HG02571 (cell line): ENCODE measurements around the gene DNER.
"Not testable (repeated sequence)": the region's sequence is repeated elsewhere in the genome, so short reads cannot be mapped to it uniquely, and the experiment has no call there.

Experiments
- ATAC-seq: cut with Tn5 transposase; IDR thresholded peaks from one replicate; pipeline ENCODE4 v1.9.1; 2021; ENCODE audit warnings: mild to moderate bottlenecking, moderate library complexity; ENCODE audit not compliant: unreplicated experiment

DNER gene

GRCh38 chr2:229622495-229623355 is 91.6 kb downstream of the DNER start:
- no peak for ATAC-seq

GRCh38 chr2:229620759-229621158 is 93.6 kb downstream of the DNER start:
- ATAC-seq = no peak

- ATAC-seq = no peak
These were observed 94.1 kb downstream of the DNER start for GRCh38 chr2:229620289-229620688.

- no peak for ATAC-seq
These were observed 97.9 kb downstream of the DNER start for GRCh38 chr2:229616433-229616832.

- ATAC-seq = not testable (repeated sequence)
These were observed 100.3 kb downstream of the DNER start for GRCh38 chr2:229614021-229614420.

- no peak for ATAC-seq
These were observed 101.9 kb downstream of the DNER start for GRCh38 chr2:229612384-229612971.

GRCh38 chr2:229611360-229611759 is 103.0 kb downstream of the DNER start:
- ATAC-seq = no peak

- no peak for ATAC-seq
These were observed 103.5 kb downstream of the DNER start for GRCh38 chr2:229610872-229611271.

GRCh38 chr2:229610333-229610732 is 104.0 kb downstream of the DNER start:
- no peak for ATAC-seq

- ATAC-seq = no peak
These were observed 112.4 kb downstream of the DNER start for GRCh38 chr2:229601936-229602335.

- no peak for ATAC-seq
These were observed 113.0 kb downstream of the DNER start for GRCh38 chr2:229601396-229601795.

GRCh38 chr2:229598227-229598626 is 116.1 kb downstream of the DNER start:
- ATAC-seq = no peak

GRCh38 chr2:229596796-229597195 is 117.6 kb downstream of the DNER start:
- ATAC-seq = no peak

- ATAC-seq = no peak
These were observed 122.7 kb downstream of the DNER start for GRCh38 chr2:229591611-229592010.

GRCh38 chr2:229586746-229587705 is 127.3 kb downstream of the DNER start:
- ATAC-seq = peak; percentile 61

- ATAC-seq = no peak
These were observed 128.3 kb downstream of the DNER start for GRCh38 chr2:229586012-229586411.

- no peak for ATAC-seq
These were observed 132.2 kb downstream of the DNER start for GRCh38 chr2:229582151-229582550.

GRCh38 chr2:229578052-229578846 is 136.1 kb downstream of the DNER start:
- no peak for ATAC-seq

- no peak for ATAC-seq
These were observed 138.6 kb downstream of the DNER start for GRCh38 chr2:229575569-229576315.
